HCT116 (cell line): ENCODE measurements around the gene RASAL2. TPM values are rescaled to one million over a fixed set of nuclear protein-coding genes. Genes with fewer than 3 reads are reported as not detected.

ENCODE experiments used
- ATAC-seq: fragments of 200-7000 bp; cut with Tn5 transposase; 2 replicates; pipeline ENCODE4 v1.9.1; 2020; ENCODE audit warnings: mild to moderate bottlenecking, moderate library complexity
- BruUV-seq: library from RNA; stranded (reverse); fragments of 400-500 nt; replicated peaks from 2 replicates; lab custom pipeline; 2021; lab: Mats Ljungman, UMichigan
- CTCF ChIA-PET: fragments of 300-600 bp; sonication (Branson Sonifier 250); formaldehyde crosslinking; loops from one replicate; lab custom pipeline; 2021; ENCODE audit warnings: antibody characterized with exemption; lab: Charles Lee
- POLR2A ChIA-PET: fragments of 300-600, 350-600 bp; sonication (Branson Sonifier 250); formaldehyde crosslinking; loops from one replicate; lab custom pipeline; 2021; ENCODE audit warnings: antibody characterized with exemption; lab: Charles Lee
- RAD21 ChIA-PET, 2 experiments: fragments of 300-600 bp; sonication (Branson Sonifier 250); formaldehyde crosslinking; loops; one replicate each; lab custom pipeline; 2023; ENCODE audit warnings: low total read pairs in 2 of 2; ENCODE audit not compliant: uncharacterized antibody in 2 of 2, unreplicated experiment in 2 of 2, low non-redundant PET in 1 of 2; lab: Charles Lee
- DNase-seq: peaks from one replicate; pipeline ENCODE4 v3.0.0-alpha.2; 2010; ENCODE audit warnings: low read depth, low spot score
- H2AFZ ChIP-seq: fragments of 200-600 bp; shearing (Covaris generic), sonication (generic); 2 replicates; pipeline ENCODE4 v1.6.1; 2017; ENCODE audit warnings: low read depth, mixed run types, mixed read lengths, antibody characterized with exemption, low read length; ENCODE audit not compliant: poor library complexity, severe bottlenecking
- H3K27ac ChIP-seq: 2 replicates; pipeline ENCODE4 v1.5.1; 2012; ENCODE audit warnings: low read depth, low read length
- H3K27me3 ChIP-seq: fragments of 200-600 bp; sonication (generic); 2 replicates; pipeline ENCODE4 v1.6.1; 2016; ENCODE audit warnings: mixed run types, low read length, mixed read lengths; ENCODE audit not compliant: insufficient read depth
- H3K36me3 ChIP-seq, 2 experiments: fragments of 200-500 bp in 1 of 2; fragments of 200-600 bp in 1 of 2; sonication (Bioruptor generic) in 1 of 2; sonication (generic) in 1 of 2; 2 replicates each; pipeline versions ENCODE4 v1.5.1 to v1.6.1; 2014 to 2016; ENCODE audit warnings: low read length in 2 of 2, inconsistent platforms in 1 of 2, mixed read lengths in 1 of 2, mixed run types in 1 of 2; ENCODE audit not compliant: insufficient read depth in 2 of 2, control insufficient read depth in 1 of 2
- H3K4me1 ChIP-seq, 2 experiments: fragments of 200-600 bp in 1 of 2; sonication (generic) in 1 of 2; 2 replicates each; pipeline versions ENCODE4 v1.5.1 to v1.6.1; 2012 to 2017; ENCODE audit warnings: low read length in 2 of 2, inconsistent platforms in 1 of 2, mild to moderate bottlenecking in 1 of 2, mixed read lengths in 1 of 2, mixed run types in 1 of 2, moderate library complexity in 1 of 2; ENCODE audit not compliant: insufficient read depth in 2 of 2, control insufficient read depth in 1 of 2
- H3K4me2 ChIP-seq: fragments of 200-600 bp; sonication (generic); 2 replicates; pipeline ENCODE4 v1.6.1; 2017; ENCODE audit warnings: mixed run types, low read length, mixed read lengths
- H3K4me3 ChIP-seq, 2 experiments: fragments of 200-600 bp in 1 of 2; sonication (generic) in 1 of 2; replicated peaks in 1 of 2; 2 replicates each; pipeline ENCODE4 v1.5.1; 2011 to 2016; ENCODE audit warnings: low read length in 2 of 2, control low read depth in 1 of 2, low read depth in 1 of 2, mild to moderate bottlenecking in 1 of 2, mixed read lengths in 1 of 2, mixed run types in 1 of 2
- H3K79me2 ChIP-seq: fragments of 200-600 bp; sonication (generic); 2 replicates; pipeline ENCODE4 v1.6.1; 2017; ENCODE audit warnings: mild to moderate bottlenecking, mixed run types, low read length, moderate library complexity, mixed read lengths; ENCODE audit not compliant: insufficient read depth
- H3K9ac ChIP-seq: fragments of 200-600 bp; sonication (generic); 2 replicates; pipeline ENCODE4 v1.6.1; 2016; ENCODE audit warnings: low read length, mixed read lengths
- H3K9me2 ChIP-seq: fragments of 200-600 bp; sonication (generic), shearing (Covaris generic); 2 replicates; pipeline ENCODE4 v1.6.1; 2017; ENCODE audit warnings: mixed run types, mild to moderate bottlenecking, moderate library complexity; ENCODE audit not compliant: insufficient read depth
- H3K9me3 ChIP-seq, 2 experiments: fragments of 200-500 bp in 1 of 2; fragments of 200-600 bp in 1 of 2; sonication (Bioruptor generic) in 1 of 2; sonication (generic) in 1 of 2; 2 replicates each; pipeline ENCODE4 v1.6.1; 2014 to 2017; ENCODE audit warnings: low read length in 2 of 2, mixed read lengths in 2 of 2, inconsistent platforms in 1 of 2, low read depth in 1 of 2, mild to moderate bottlenecking in 1 of 2, mixed run types in 1 of 2, moderate library complexity in 1 of 2; ENCODE audit not compliant: control insufficient read depth in 1 of 2, insufficient read depth in 1 of 2
- H4K20me1 ChIP-seq: fragments of 200-600 bp; sonication (generic), shearing (Covaris generic); 2 replicates; pipeline ENCODE4 v1.6.1; 2017; ENCODE audit warnings: mixed run types, mild to moderate bottlenecking, moderate library complexity; ENCODE audit not compliant: insufficient read depth
- CBX3 ChIP-seq: IDR thresholded peaks from 2 replicates; pipeline ENCODE4 v1.6.1; 2012; ENCODE audit warnings: low read depth
- CTCF ChIP-seq, 3 experiments: fragments of 200-600 bp in 1 of 3; sonication (generic) in 1 of 3; IDR thresholded peaks in 2 of 3; conservative IDR thresholded peaks in 1 of 3; 2 replicates each; pipeline ENCODE4 v1.5.1; 2012 to 2017; ENCODE audit warnings: low read depth in 2 of 3, low read length in 2 of 3, antibody characterized with exemption in 1 of 3, borderline replicate concordance in 1 of 3, control low read depth in 1 of 3, mild to moderate bottlenecking in 1 of 3, mixed read lengths in 1 of 3, mixed run types in 1 of 3, moderate library complexity in 1 of 3; ENCODE audit not compliant: insufficient read depth in 1 of 3
- EZH2 ChIP-seq: fragments of 200-600 bp; sonication (generic); IDR thresholded peaks from 2 replicates; pipeline ENCODE4 v1.6.1; 2017; ENCODE audit warnings: antibody characterized with exemption, mixed run types
- EZH2phosphoT487 ChIP-seq: fragments of 200-600 bp; IDR thresholded peaks from 2 replicates; pipeline ENCODE4 v1.6.1; 2018; ENCODE audit warnings: antibody characterized with exemption, borderline replicate concordance
- FOSL1 ChIP-seq: IDR thresholded peaks from 2 replicates; pipeline ENCODE4 v1.6.1; 2012; ENCODE audit warnings: low read depth
- MAX ChIP-seq: IDR thresholded peaks from 2 replicates; pipeline ENCODE4 v1.6.1; 2012
- POLR2AphosphoS5 ChIP-seq: IDR thresholded peaks from 2 replicates; pipeline ENCODE4 v1.6.1; 2011; ENCODE audit warnings: mild to moderate bottlenecking, low read depth, low read length, moderate library complexity
- SIN3A ChIP-seq: IDR thresholded peaks from 2 replicates; pipeline ENCODE4 v1.6.1; 2012; ENCODE audit warnings: low read depth
- SP1 ChIP-seq: IDR thresholded peaks from 2 replicates; pipeline ENCODE4 v1.6.1; 2012; ENCODE audit warnings: low read depth
- SRF ChIP-seq: IDR thresholded peaks from 2 replicates; pipeline ENCODE4 v1.6.1; 2012; ENCODE audit warnings: low read depth
- TCF7L2 ChIP-seq: IDR thresholded peaks from 2 replicates; pipeline ENCODE4 v1.7.0; 2011; ENCODE audit warnings: borderline replicate concordance, inconsistent platforms; ENCODE audit not compliant: insufficient read depth, insufficient read length; ENCODE audit errors: extremely low read depth
- YY1 ChIP-seq: IDR thresholded peaks from 2 replicates; pipeline ENCODE4 v1.6.1; 2011; ENCODE audit warnings: low read length, low read depth, moderate library complexity, mild to moderate bottlenecking; ENCODE audit not compliant: insufficient replicate concordance; ENCODE audit errors: extremely low read depth
- ZBTB33 ChIP-seq: IDR thresholded peaks from 2 replicates; pipeline ENCODE4 v1.6.1; 2011; ENCODE audit warnings: mild to moderate bottlenecking, low read length, moderate library complexity; ENCODE audit not compliant: insufficient replicate concordance; ENCODE audit errors: extremely low read depth
- ZFX ChIP-seq: fragments of 450-650 bp; IDR thresholded peaks from 2 replicates; pipeline ENCODE4 v1.6.1; 2017
- intact Hi-C: fragments of 100-400 bp; cut with micrococcal nuclease; formaldehyde crosslinking; loops from 2 replicates; pipeline ENCODE4 v1.10.0; 2022
- total RNA-seq: library from RNA; stranded (reverse); gene quantifications from one replicate; pipeline ENCODE4 v1.2.1, GENCODE V29; 2021; ENCODE audit not compliant: unreplicated experiment

Gene RASAL2
- total RNA-seq, 1 experiment from 2014 or later: 11.7 TPM

GRCh38 chr1:178066908-178067614, 26.8 kb upstream of the RASAL2 start:
- CTCF ChIA-PET: no interaction called here
- intact Hi-C loops: no loop called here
- Histone ChIP-seq H3K4me3 (no peak overlapping the region), H3K9me3 (no peaks in the 10 kb centered on the region), H3K9me2 (no peaks in the 10 kb centered on the region), H2AFZ (no peak overlapping the region), H3K9ac (no peak overlapping the region), H3K4me1 (no peaks in the 10 kb centered on the region), H3K4me2 (no peak overlapping the region), H4K20me1 (no peaks in the 10 kb centered on the region), H3K27ac (no peak overlapping the region), H3K36me3 (no peaks in the 10 kb centered on the region), H3K79me2 (no peaks in the 10 kb centered on the region), H3K27me3 (no peaks in the 10 kb centered on the region)
- DNase-seq (no peak), ATAC-seq (no peak)
- RAD21 ChIA-PET: no interaction called here
- no peak for TF ChIP-seq SP1
- no peak for TF ChIP-seq TCF7L2
- no peak for TF ChIP-seq SIN3A
- TF ChIP-seq ZBTB33: no peak
- POLR2A ChIA-PET: no interaction called here
- no TSS peak for BruUV-seq

DNA sequence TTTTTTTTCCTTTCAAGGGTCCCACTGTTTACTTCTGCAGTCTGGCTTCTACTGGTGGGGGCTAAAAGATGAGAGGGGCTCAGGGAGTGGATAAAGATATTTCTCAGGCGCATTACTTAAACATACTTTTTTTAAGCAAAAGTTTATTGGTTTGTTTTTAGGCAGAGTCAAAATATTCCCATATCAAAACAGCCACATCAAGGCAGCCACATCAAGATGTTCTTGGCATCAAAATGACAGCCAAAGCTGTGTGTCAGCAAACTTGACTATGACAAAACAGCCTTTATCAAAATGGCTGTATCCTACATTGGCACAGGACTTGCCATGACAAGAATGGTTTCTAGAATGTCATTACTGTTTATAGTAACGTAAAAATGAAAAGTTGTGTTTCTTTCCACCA, 22.1 kb upstream of the RASAL2 start:
- RAD21 ChIA-PET: no interaction called here
- TF ChIP-seq TCF7L2 (no peak), FOSL1 (no peak), EZH2phosphoT487 (no peak), ZFX (no peak), YY1 (no peak), EZH2 (no peak), MAX (no peak), POLR2AphosphoS5 (no peak), CBX3 (no peak), CTCF (IDR thresholded peaks at IDR 0.05 in 2 of 3, conservative IDR thresholded peaks at IDR 0.05 in 1 of 3; ENCODE audit: borderline replicate concordance in 1 of 3, insufficient read depth in 1 of 3, low read depth in 2 of 3, low read length in 2 of 3) (no peak), SRF (no peak)

More for the DNA sequence above, 22.1 kb upstream of the RASAL2 start:
- Histone ChIP-seq H3K9ac (no peak overlapping the region), H3K9me2 (no peaks in the 10 kb centered on the region), H3K4me2 (no peak overlapping the region), H3K9me3 (no peaks in the 10 kb centered on the region), H3K79me2 (no peaks in the 10 kb centered on the region), H3K36me3 (no peaks in the 10 kb centered on the region), H3K4me3 (no peak overlapping the region), H2AFZ (no peak overlapping the region), H3K4me1 (no peaks in the 10 kb centered on the region), H4K20me1 (no peaks in the 10 kb centered on the region), H3K27ac (no peak overlapping the region), H3K27me3 (no peaks in the 10 kb centered on the region)
- ChIA-PET CTCF (no interaction called here), POLR2A (no interaction called here)
- intact Hi-C loops: no loop called here
- ATAC-seq (no peak), DNase-seq (no peak)
- BruUV-seq: no TSS peak
